ENCODE measurements around the gene NRIP3. TPM values are rescaled to one million over a fixed set of nuclear protein-coding genes. Genes with fewer than 3 reads are reported as not detected.

NRIP3 gene
- total and polyA plus RNA-seq, 2 of the 13 experiments (the other 11 are each of a cell fraction or from before 2014, with no cell fraction given), result 0.04 to 0.07 TPM

DNA sequence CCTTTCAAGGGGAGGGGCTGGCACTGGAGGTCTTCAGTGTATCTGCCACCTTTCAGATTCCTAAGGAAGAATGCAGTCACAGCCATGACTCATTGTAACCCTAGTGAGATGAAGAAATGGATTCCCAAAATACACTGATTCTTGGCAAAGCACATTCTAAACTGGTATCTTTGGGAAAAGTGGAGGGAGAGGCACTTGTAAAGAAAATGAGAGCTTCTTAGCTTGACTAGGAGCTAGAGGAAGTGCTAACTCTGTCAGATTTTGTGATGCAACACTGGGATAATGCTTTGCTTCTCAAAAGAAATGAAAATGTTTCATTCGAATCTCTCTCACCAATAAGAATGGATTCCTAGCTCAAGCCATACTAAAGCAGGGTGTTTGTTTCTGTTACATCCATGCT, 14.3 kb downstream of the NRIP3 start:
- Histone ChIP-seq H3K9me3 (ENCODE audit: low read length) (no peaks in the 10 kb centered on the region), H3K4me2 (ENCODE audit: low read depth, low read length) (no peak overlapping the region), H3K36me3 (replicated peaks in 1 of 2; ENCODE audit: control insufficient read depth in 1 of 2, insufficient read depth in 2 of 2, low read length in 2 of 2) (no peaks in the 10 kb centered on the region), H3K9ac (ENCODE audit: insufficient read depth, low read depth, low read length) (no peak overlapping the region), H4K20me1 (ENCODE audit: insufficient read depth, low read length) (no peaks in the 10 kb centered on the region), H3K79me2 (ENCODE audit: insufficient read depth, low read length) (no peaks in the 10 kb centered on the region), H3K27me3 (ENCODE audit: control insufficient read depth in 1 of 2, insufficient read depth in 2 of 2, low read length in 2 of 2) (peaks cover 0 to 17% of the 10 kb centered on the region in 2 experiments; a peak in 1 of 5 replicates), H3K4me3 (replicated peaks in 1 of 3; ENCODE audit: insufficient read depth in 1 of 3, low read depth in 2 of 3, low read length in 3 of 3) (no peak overlapping the region), H3K27ac (ENCODE audit: extremely low read length, insufficient read depth, low read length) (no peak overlapping the region), H2AFZ (ENCODE audit: low read length) (no peak overlapping the region), H3K4me1 (ENCODE audit: insufficient read depth, low read length) (peaks cover 16% of the 10 kb centered on the region)
- DNase-seq (ENCODE audit: low spot score) (no peak), ATAC-seq (no peak), FAIRE-seq (no peak)
- POLR2A ChIA-PET, result no interaction called here
- no TSS peak for BruUV-seq (replicated peaks)
- WGBS (ENCODE audit: low lambda C conversion rate), result 25% methylated on average over 1 of the region's 1 CpG
- in situ Hi-C loops (cut with HindIII; ENCODE audit: extremely low pct_ligation_motif_present, low pct_unique_long_range_greater_than_20kb), result no loop called here
- CTCF ChIA-PET (ENCODE audit: low intra/inter-chr PET ratio, low total read pairs), result no interaction called here
- TF ChIP-seq NFYC (CRISPR knock-in tag; IDR thresholded peaks at IDR 0.05) (no peak), ZFP90 (CRISPR knock-in tag; IDR thresholded peaks at IDR 0.05; ENCODE audit: borderline replicate concordance) (no peak), EZH2 (conservative IDR thresholded peaks at IDR 0.05; ENCODE audit: low read depth, low read length) (no peak)
- intact Hi-C loops (cut with micrococcal nuclease; ENCODE audit: unreplicated experiment), result no loop called here

DNA sequence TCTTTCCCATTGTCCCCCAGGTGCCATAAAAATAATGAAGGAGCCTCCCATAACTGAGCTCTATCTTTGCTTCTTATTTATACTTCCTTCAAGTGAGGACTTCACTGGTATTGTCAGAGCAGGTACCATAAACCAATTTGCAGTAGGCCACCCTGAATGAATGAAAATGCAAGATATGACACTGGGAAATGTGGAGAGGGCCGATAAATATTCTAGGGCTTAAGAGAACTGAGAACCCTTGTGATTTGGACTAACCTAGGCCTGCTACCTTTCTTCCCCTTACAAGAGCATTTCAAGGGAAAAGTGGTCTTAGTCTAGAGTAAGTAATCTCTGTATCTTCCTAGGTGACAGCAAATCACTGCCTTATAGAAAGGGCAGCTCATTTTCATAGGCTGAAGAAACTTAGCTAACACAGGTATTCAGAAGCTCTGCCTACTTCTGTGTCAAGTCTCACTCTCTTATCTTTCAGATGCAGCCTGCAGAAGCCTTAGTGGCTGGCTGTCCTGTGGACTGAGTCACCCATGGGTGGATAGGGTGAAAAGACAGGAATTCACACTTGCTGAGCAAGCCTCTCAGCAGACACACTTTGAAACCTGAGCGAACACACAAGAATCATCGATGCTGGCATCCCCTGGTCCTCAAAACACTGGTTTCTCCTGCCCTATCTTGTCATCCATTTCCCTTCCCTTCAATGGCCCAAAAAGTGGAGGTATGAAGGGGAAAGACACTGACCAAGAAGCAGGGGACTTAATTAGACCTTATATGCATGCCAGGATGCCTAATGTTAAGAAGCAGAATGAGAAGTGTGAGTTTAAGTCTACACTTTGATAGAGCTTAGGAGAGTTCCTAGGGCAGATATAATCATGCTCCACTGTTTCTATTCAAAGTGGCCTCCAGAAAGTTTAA, 15.2 kb downstream of the NRIP3 start:
- peaks cover 0 to 17% of the 10 kb centered on the region in 2 experiments; a peak in 1 of 5 replicates for H3K27me3 ChIP-seq (ENCODE audit: control insufficient read depth in 1 of 2, insufficient read depth in 2 of 2, low read length in 2 of 2)
- no peaks in the 10 kb centered on the region for H4K20me1 ChIP-seq (ENCODE audit: insufficient read depth, low read length)
- intact Hi-C loops (cut with micrococcal nuclease; ENCODE audit: unreplicated experiment), result no loop called here
- ChIA-PET POLR2A (no interaction called here), CTCF (ENCODE audit: low intra/inter-chr PET ratio, low total read pairs) (no interaction called here)
- H3K79me2 ChIP-seq (ENCODE audit: insufficient read depth, low read length), result no peaks in the 10 kb centered on the region
- no peak overlapping the region for H3K27ac ChIP-seq (ENCODE audit: extremely low read length, insufficient read depth, low read length)
- H2AFZ ChIP-seq (ENCODE audit: low read length), result no peak overlapping the region
- peaks cover 16% of the 10 kb centered on the region for H3K4me1 ChIP-seq (ENCODE audit: insufficient read depth, low read length)
- WGBS (ENCODE audit: low lambda C conversion rate), result 10% methylated on average over 3 of the region's 3 CpGs
- DNase-seq (ENCODE audit: low spot score) (no peak), ATAC-seq (no peak), FAIRE-seq (no peak)
- no TSS peak for BruUV-seq (replicated peaks)
- no peaks in the 10 kb centered on the region for H3K9me3 ChIP-seq (ENCODE audit: low read length)
- in situ Hi-C loops (cut with HindIII; ENCODE audit: extremely low pct_ligation_motif_present, low pct_unique_long_range_greater_than_20kb), result no loop called here
- H3K36me3 ChIP-seq (replicated peaks in 1 of 2; ENCODE audit: control insufficient read depth in 1 of 2, insufficient read depth in 2 of 2, low read length in 2 of 2), result no peaks in the 10 kb centered on the region
- H3K4me2 ChIP-seq (ENCODE audit: low read depth, low read length), result no peak overlapping the region
- H3K4me3 ChIP-seq (replicated peaks in 1 of 3; ENCODE audit: insufficient read depth in 1 of 3, low read depth in 2 of 3, low read length in 3 of 3), result no peak overlapping the region
- H3K9ac ChIP-seq (ENCODE audit: insufficient read depth, low read depth, low read length), result no peak overlapping the region
- TF ChIP-seq ZNF446 (CRISPR knock-in tag; IDR thresholded peaks at IDR 0.05) (no peak), ZNF672 (CRISPR knock-in tag; IDR thresholded peaks at IDR 0.05) (no peak), RFX5 (IDR thresholded peaks at IDR 0.05; ENCODE audit: low read depth, low read length) (no peak), HMG20A (CRISPR knock-in tag; IDR thresholded peaks at IDR 0.05; ENCODE audit: borderline replicate concordance) (no peak), ZNF660 (CRISPR knock-in tag; IDR thresholded peaks at IDR 0.05; ENCODE audit: borderline replicate concordance, low read depth) (no peak), GATAD1 (CRISPR knock-in tag; IDR thresholded peaks at IDR 0.05) (no peak), ZNF460 (CRISPR knock-in tag; IDR thresholded peaks at IDR 0.05; ENCODE audit: borderline replicate concordance) (no peak), SRSF9 (IDR thresholded peaks at IDR 0.05; ENCODE audit: borderline replicate concordance, insufficient read depth, low read depth, low read length, poor library complexity, severe bottlenecking) (no peak), KLF6 (CRISPR knock-in tag; IDR thresholded peaks at IDR 0.05) (no peak)
- TF ChIP-seq, protein P1, sequence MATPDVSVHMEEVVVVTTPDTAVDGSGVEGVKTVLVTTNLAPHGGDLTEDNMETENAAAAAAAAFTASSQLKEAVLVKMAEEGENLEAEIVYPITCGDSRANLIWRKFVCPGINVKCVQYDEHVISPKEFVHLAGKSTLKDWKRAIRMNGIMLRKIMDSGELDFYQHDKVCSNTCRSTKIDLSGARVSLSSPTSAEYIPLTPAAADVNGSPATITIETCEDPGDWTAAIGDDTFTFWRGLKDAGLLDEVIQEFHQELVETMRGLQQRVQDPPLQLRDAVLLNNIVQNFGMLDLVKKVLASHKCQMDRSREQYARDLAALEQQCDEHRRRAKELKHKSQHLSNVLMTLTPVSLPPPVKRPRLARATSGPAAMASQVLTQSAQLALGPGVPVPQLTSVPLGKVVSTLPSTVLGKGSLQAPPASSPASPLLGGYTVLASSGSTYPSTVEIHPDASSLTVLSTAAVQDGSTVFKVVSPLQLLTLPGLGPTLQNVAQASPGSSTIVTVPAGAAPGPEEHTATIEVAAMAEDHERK (CRISPR knock-in tag; IDR thresholded peaks at IDR 0.05; ENCODE audit: low read depth), result no peak
- TF ChIP-seq, protein P2, sequence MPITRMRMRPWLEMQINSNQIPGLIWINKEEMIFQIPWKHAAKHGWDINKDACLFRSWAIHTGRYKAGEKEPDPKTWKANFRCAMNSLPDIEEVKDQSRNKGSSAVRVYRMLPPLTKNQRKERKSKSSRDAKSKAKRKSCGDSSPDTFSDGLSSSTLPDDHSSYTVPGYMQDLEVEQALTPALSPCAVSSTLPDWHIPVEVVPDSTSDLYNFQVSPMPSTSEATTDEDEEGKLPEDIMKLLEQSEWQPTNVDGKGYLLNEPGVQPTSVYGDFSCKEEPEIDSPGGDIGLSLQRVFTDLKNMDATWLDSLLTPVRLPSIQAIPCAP (CRISPR knock-in tag; IDR thresholded peaks at IDR 0.05; ENCODE audit: low read depth), result no peak
- TF ChIP-seq, protein P3, sequence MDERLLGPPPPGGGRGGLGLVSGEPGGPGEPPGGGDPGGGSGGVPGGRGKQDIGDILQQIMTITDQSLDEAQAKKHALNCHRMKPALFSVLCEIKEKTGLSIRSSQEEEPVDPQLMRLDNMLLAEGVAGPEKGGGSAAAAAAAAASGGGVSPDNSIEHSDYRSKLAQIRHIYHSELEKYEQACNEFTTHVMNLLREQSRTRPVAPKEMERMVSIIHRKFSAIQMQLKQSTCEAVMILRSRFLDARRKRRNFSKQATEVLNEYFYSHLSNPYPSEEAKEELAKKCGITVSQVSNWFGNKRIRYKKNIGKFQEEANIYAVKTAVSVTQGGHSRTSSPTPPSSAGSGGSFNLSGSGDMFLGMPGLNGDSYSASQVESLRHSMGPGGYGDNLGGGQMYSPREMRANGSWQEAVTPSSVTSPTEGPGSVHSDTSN (CRISPR knock-in tag; IDR thresholded peaks at IDR 0.05), result no peak
